ENCODE results near the gene TRAF7.

DNA sequence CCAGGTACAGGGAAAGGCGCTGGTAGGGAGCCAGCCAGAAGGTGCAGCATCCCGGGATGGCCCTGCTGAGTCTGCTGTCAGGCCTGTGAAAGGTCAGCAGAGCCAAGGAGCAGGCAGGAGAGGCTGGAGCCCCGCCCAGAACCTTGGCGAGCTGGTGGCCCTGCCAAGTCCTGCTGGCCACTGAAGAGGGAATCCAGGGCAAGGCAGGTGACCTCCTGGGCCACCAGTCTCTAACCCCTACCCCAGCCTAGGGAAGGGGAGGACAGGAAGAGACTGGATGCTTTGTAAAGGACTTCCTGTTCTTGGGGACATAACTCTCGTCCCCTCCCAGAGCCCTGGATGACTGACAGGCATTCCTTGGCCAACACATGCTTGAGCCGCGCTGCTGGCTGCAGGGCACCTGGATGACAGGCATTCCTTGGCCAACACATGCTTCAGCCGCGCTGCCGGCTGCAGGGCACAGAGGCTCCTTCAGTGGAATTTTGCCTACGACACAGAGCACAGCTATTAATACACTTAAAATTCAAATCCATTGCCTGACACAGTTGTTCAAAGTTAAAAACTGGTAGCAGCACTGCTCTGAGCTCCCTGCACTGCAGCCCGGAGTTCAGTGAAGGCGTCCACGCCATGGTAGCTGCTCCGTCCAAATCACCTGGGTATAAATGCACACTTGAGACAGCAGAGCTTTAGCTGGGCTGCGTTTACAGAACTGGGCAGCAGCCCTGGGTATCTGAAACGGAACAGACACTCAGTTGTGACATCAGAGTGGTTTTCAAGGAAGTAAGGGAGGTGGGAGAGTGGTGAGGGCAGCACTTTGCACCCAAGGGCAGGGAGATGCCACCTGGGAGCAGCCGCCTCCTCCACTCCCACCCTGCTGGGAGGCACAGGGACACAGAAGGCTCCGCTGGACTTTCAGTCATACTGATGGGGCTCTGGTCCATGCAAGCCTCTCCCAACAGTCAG is 57.1 kb downstream of the TRAF7 start:
- TF ChIP-seq, protein P1, sequence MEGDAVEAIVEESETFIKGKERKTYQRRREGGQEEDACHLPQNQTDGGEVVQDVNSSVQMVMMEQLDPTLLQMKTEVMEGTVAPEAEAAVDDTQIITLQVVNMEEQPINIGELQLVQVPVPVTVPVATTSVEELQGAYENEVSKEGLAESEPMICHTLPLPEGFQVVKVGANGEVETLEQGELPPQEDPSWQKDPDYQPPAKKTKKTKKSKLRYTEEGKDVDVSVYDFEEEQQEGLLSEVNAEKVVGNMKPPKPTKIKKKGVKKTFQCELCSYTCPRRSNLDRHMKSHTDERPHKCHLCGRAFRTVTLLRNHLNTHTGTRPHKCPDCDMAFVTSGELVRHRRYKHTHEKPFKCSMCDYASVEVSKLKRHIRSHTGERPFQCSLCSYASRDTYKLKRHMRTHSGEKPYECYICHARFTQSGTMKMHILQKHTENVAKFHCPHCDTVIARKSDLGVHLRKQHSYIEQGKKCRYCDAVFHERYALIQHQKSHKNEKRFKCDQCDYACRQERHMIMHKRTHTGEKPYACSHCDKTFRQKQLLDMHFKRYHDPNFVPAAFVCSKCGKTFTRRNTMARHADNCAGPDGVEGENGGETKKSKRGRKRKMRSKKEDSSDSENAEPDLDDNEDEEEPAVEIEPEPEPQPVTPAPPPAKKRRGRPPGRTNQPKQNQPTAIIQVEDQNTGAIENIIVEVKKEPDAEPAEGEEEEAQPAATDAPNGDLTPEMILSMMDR (IDR thresholded peaks at IDR 0.05): no peak
- no peak for TF ChIP-seq POLR2A (IDR thresholded peaks at IDR 0.05)

Data from ovary (tissue), 3 donors.